H1 (cell line): ENCODE data around the gene GPR25.

ENCODE experiments used
- BACH1 ChIP-seq: IDR thresholded peaks from 2 replicates; pipeline ENCODE4 v1.6.1; 2012; ENCODE audit warnings: low read length, improper control_type of control experiment
- CBX5 ChIP-seq: fragments of 300-800, 300-1000 bp; sonication (generic); IDR thresholded peaks from 2 replicates; pipeline ENCODE4 v1.7.1; 2016; ENCODE audit warnings: antibody characterized with exemption, low read length, low read depth
- CTCF ChIP-seq, 3 experiments: IDR thresholded peaks; 1 replicate in 2 of 3; 2 replicates in 1 of 3; pipeline versions ENCODE4 v1.5.1 to v1.6.1; 2011; ENCODE audit warnings: low read length in 3 of 3, mild to moderate bottlenecking in 3 of 3, inconsistent platforms in 2 of 3, low read depth in 1 of 3, moderate library complexity in 1 of 3; ENCODE audit not compliant: insufficient read depth in 1 of 3; ENCODE audit errors: control extremely low read depth in 1 of 3
- GABPA ChIP-seq: IDR thresholded peaks from 2 replicates; pipeline ENCODE4 v1.6.1; 2011; ENCODE audit warnings: mild to moderate bottlenecking, low read length, moderate library complexity, borderline replicate concordance; ENCODE audit not compliant: insufficient read depth
- KDM5A ChIP-seq: fragments of 200-600 bp; IDR thresholded peaks from 2 replicates; pipeline ENCODE4 v1.7.1; 2012; ENCODE audit warnings: mild to moderate bottlenecking, low read length, inconsistent platforms, mixed read lengths
- NRF1 ChIP-seq: IDR thresholded peaks from 2 replicates; pipeline ENCODE4 v1.6.1; 2011; ENCODE audit warnings: mild to moderate bottlenecking, low read depth, low read length, improper control_type of control experiment
- RBBP5 ChIP-seq: IDR thresholded peaks from 2 replicates; pipeline ENCODE4 v1.7.1; 2012; ENCODE audit warnings: low read depth, mild to moderate bottlenecking, inconsistent platforms, low read length, moderate library complexity, borderline replicate concordance
- RXRA ChIP-seq: IDR thresholded peaks from 2 replicates; pipeline ENCODE4 v1.6.1; 2011; ENCODE audit warnings: low read depth, mild to moderate bottlenecking, low read length, moderate library complexity; ENCODE audit not compliant: insufficient read depth
- YY1 ChIP-seq: IDR thresholded peaks from 2 replicates; pipeline ENCODE4 v1.6.1; 2011; ENCODE audit warnings: low read depth, mild to moderate bottlenecking, low read length

- TF ChIP-seq BACH1 (no peak), YY1 (no peak), NRF1 (no peak), CTCF (IDR thresholded peaks at IDR 0.05; ENCODE audit: control extremely low read depth in 1 of 3, insufficient read depth in 1 of 3, low read depth in 1 of 3, low read length in 3 of 3) (no peak), KDM5A (no peak), GABPA (no peak), RXRA (no peak), CBX5 (no peak), RBBP5 (no peak)
Measured at GRCh38 chr1:200921571-200922110, 48.9 kb downstream of the GPR25 start.
